NCI-H187 treated with DMSO at 0.1 percent for 48 hours (cell line): ENCODE results near the gene ITK.
A peak's percentile ranks its signal among the peaks of the same experiment; 100 is the strongest.

ENCODE experiments used
- DNase-seq: peaks from one replicate; lab custom pipeline; 2025; lab: John Stamatoyannopoulos, UW

ITK gene

GRCh38 chr5:157180374-157181264, at the start of gene ITK:
Gene ITK (plus strand): TSS chr5:157180840. CDS start chr5:157180978, 138 bp downstream.
- DNase-seq: no peak

- DNase-seq: no peak
These were observed 49.7 kb upstream of the ITK start for GRCh38 chr5:157130925-157131324.

DNA sequence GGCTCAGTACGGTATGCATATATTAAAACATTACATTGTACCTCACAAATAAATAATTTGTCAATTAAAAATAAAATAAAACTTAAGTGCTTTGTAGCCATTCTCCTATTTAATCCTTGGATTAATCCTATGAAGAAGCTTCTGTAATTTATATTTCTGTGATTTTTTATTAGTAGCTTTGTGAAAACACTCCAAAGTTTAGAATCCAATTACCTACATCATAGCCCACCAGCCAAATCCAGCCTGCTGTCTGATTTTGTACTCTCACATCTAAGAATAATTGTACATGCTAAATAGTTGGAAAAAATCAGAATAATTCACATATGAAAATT, 48.4 kb upstream of the ITK start:
- DNase-seq: no peak

DNA sequence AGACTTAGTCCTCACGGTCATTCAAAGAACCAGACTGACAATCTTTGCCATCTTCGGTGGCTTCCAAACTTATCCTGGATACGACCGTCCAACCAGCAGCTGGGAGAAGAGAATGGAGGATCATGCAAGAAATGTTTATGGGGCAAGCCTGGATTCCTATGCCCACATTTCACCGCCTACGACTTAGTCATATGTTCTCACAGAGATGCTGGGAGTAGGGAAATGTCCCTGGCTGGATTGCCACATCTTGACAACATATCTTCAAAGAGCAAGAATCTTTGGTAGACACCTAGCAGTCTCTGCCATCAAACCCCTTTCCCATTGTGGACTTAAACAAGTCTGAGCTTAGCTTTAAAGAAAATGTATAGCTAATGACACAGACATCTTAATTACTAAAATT, 42.9 kb upstream of the ITK start:
- no peak for DNase-seq

DNA sequence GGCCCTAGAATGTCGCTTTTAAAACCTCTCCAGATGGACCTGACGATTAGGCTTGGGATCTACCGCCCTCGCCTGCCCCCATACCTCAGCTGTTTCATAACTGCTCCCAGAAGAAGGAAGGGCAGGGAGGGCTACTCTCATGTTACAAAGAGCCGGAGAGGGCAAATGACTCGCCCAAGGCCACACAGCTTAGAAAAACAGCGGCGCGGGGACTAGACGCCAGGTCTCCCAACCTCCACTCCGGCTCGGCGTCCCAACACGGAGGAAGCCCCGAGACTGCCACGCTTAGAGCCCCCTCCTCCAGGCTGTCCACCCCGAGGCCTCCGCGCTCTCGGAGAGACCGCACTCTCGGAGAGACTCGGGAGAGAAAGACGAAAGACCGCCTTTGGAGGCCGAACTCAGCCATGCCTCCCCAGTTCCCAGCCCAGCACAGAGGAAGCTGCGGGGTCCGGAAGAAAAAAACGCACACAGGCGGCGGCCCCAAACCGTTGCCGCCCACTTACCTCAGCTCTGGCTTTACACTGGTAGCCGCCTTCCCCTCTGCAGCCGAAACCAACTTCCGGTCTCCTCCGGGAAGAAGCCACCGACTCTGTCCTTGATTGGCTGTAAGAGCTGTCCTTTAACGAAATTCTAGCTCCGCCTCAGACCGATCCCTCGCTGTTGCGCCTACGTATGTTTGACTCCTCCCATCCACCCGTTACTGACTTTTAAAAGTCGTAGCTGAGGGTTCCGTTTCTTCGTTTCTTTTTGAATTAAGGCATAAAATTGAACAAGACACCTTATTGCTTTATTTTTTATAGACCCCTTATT, 38.1 kb upstream of the ITK start, which contains the start of gene MED7:
TSS of gene MED7 (minus strand) at position 549 of the 810 bp plus-strand sequence. CDS start 3,434 bp downstream, outside the sequence.
- DNase-seq: peak; percentile 93

DNA sequence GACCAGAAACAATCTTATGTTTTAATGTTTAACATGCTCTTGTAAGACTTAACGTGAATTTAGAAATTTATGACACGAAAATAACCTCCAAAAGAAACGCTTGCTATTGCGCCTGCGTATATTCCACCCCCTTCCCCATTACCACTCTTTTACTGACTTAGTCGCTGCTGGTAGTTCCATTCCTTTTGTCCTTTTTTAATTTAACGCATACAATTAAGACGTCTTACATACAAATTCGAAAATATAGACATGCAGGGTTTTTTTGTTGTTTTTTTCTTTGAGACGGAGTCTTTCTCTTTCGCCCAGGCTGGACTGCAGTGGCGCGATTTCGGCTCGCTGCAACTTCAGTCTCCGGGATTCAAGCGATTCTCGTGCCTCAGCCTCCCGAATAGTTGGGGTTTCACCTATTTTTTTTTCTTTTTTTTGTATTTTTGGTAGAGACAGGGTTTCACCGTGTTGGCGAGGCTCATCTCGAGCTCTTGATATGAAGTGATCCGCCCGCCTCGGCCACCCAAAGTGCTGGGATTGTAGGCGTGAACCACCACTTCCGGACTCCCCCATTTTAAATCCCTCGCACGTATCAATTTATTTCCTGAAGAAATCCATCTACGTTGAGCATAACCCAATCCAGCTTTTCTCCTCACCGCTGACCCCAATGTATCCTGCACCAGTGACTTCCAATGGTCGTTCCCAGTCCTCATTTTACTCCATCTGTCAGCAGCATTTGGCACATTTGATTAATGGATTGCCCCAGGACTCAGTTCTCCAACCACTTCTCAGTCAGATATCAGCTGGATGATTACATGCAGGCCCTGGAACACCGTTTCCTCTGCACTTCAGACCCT, 37.3 kb upstream of the ITK start:
- DNase-seq: no peak

DNA sequence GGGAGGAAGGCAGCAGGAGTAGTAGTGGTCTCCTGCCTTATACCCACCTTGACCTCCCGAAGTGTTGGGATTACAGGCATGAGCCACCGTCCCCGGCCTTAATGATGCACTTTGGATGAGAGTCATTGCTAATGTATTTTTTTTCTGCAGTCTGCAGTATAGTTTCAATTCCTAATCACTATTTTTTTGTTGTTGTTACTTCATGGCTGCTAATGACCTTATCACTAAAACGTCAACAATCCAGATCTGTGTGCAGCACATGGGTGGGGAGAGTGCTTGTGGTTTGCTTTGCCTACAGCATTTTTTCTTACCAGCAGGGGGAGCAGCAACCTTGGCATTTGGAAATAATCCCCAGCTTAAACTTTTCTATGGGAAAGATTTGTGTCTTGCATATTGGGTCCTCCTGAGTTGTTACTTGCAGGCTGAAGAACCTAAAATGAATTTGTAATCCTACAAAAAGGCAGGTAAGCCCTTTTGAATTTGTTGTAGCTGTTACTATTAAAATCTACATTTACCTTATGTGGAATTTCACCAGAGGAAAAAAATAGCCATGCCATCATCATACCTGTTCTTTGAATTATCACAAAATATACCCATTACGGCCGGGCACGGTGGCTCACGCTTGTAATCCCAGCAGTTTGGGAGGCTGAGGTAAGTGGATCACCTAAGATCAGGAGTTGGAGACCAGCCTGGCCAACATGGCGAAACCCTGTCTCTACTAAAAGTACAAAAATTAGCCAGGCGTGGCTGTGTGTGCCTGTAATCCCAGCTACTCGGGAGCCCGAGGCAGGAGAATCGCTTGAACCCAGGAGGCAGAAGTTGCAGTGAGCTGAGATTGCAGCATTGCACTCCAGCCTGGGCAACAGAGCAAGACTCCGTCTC, 31.7 kb upstream of the ITK start:
- DNase-seq: no peak

DNA sequence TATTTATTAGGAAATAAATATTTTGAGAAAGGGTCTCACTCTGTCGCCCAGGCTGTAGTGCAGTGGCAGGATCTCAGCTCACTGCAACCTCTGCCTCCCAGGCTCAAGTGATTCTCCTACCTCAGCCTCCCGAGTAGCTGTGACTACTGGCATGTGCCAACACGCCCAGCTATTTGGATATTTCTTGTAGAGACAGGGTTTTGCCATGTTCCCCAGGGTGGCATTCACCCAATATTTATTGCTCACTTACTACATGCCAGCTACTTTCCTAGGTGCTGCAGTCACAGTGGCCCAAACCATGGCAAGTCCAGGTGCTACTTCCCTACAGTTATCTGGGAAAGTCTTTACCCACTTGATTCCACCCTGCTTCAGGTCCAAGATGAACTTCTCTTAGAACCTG, 29.6 kb upstream of the ITK start:
- DNase-seq: no peak

DNA sequence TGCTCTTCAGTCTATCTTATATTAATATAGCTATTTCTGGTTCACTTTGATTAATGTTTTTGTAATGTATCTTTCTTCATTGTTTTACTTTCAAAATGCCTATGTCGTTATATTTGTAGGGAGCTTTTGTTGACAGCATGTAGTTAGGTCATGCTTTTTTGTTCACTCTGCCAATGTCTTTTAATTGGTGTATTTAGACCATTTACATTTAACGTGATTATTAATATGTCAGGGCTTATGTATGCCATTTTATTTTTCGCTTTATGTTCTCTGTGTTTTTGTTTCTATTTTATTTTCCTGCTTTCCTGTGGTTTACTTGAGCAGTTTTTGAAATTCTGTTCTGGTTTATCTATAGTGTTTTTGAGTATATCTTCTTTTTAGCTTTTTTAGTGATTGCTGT, 25.3 kb upstream of the ITK start:
- DNase-seq: no peak

DNA sequence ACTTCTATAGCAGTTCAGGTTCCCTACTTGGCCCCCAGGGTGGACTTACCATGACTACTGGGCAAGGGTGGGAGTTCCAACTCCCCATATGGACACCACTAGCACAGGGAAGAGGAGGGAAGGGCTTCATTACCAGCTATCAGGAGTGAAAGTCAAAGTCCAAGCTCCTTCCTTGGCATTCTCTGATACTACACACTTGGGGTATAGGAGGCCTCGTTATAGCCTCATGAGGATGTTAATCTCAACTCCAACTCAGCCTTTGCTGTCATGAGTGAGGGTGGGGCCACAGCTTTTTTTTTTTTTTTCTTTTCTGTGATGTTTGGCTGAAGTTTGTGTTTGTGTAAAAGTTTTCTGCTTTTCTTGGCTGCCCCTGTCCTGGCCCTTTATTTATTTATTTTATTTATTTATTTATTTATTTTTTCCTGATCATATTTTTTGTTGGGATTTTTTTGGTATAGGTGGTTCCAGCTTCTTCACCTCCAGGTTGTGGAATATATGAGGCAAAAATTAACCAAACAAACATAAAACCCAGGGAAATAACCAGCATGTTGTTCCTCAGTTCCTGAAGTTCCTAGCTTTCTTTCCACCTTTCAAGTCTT, 23.2 kb upstream of the ITK start:
- DNase-seq: no peak

DNA sequence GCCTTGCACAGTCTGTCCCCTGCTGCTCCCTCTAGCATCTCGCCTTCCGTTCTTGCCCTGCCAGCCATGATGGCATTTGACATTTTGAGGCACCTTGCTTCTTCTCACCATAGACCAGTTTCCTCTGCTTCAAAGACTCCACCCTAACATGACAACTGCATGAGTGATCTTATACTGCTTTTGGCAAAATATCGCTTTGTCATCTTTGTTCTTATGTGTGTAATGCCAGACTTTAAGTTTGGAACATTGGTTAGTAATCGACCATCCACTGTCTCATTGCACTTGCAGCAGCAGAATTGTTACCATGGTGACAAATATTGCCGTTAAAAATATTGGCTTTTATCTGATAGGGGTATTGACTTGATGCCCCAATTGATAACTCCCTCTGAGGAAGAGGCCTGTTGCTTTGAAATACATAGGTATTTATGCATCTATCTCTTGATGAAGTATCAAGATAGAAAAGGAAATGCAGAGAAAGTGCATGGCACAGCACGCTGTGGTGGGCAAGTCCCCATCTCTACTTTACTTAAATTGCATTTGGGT, 21.4 kb upstream of the ITK start:
- no peak for DNase-seq

- no peak for DNase-seq
These were observed 20.6 kb upstream of the ITK start for GRCh38 chr5:157160001-157160400.

DNA sequence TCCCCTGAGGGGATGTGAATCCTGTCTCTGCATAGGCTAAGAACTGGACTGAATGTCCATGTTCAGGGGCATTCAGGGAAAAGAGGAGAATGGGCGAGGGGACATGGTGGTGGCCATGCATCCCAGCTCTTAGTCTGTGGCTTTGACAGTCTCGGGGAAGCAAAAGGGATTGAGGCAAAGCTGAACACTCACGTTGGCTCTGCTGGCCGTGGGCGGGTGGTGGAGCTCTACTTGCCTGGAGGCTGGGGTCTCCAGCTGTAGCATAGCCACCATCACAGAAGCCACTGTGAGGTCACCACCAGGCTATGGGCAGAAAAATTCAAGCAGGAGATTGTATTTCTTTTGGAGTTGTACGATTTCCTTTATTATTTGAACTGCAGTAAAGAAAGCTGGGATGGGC, 18.6 kb upstream of the ITK start:
- no peak for DNase-seq

DNA sequence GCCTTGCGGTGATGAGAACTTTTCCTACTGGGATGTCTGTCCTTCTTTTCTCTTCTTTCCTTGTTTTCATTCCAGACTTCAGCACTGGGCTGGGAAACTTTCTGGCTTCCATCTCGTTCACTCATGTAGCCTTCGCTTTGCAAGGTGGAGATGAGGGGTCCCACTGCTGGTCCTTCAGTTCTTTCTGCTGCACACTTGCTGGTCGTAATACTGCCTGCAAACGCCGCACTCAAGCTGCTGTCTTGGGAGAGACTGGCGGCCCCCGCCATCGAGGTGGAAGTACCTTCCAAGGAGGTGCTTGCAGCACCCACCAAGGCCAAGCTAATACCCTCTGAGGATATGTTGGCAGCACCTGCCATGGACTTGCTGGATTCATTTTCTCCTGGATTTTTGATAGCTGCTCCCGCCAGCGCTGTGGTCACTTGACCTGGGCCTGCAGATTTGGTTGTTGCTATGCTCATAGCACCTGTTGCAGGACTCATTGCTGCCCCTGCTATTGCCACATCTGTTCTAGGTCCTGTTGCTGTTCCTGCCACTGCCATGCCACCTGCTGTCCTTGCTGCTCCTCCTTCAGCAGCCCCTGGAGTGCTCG, 17.6 kb upstream of the ITK start:
- DNase-seq: no peak

DNA sequence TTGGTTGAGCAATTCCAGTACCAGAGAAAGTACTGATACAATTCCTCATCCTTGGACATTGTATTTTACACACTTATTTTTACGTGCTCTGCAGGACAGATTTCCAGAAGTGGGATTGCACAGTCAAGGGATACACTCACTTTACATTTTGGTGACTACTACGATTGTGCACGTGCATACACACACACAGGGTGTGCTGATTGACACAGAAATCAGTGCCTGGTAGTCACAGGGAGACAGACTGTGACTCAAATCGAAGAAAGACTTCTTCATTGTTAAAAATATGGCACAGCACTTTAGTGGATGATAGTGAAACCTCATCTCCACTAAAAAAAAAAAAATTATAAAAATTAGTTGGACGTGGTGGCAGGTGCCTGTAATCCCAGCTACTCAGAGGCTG, 16.1 kb upstream of the ITK start:
- no peak for DNase-seq

DNA sequence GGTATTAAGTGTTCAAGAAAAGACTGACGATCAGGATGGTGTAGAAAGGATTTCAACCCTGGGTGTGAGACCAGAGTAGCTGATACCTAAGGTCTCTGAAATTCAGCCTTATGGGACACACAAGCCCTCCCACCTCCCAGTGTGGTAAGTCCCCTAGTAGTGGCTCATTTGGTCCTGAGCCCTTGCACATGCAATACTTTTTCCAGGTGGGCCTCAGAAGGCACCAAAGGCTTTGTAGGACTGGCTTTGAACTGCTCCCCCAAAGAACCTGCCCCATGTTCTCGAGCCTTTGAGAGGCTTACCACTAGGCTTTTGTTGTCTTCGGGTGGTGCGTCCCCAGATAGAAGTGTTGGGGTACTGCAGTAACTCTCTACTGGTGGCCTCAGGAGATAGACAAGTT, 15.4 kb upstream of the ITK start:
- no peak for DNase-seq

DNA sequence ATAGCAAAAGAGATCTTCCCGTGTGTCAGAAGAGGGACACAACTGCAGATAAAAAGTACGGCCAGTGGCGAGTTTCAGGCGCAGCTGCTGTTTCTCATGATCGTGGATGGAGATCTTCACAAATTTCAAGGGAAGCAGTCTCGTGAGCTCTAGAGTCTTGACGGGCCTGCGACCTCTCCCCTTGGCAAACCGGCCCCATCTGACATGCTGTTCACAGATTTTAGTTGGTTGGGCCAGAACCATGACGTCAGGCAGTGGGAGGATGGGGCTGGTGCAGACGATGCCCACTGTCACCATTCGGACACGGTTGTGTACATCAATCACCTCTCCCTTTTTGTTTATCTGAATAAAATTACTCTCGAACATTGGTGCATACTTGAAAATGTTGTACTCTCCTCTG, 15.0 kb upstream of the ITK start:
- no peak for DNase-seq

DNA sequence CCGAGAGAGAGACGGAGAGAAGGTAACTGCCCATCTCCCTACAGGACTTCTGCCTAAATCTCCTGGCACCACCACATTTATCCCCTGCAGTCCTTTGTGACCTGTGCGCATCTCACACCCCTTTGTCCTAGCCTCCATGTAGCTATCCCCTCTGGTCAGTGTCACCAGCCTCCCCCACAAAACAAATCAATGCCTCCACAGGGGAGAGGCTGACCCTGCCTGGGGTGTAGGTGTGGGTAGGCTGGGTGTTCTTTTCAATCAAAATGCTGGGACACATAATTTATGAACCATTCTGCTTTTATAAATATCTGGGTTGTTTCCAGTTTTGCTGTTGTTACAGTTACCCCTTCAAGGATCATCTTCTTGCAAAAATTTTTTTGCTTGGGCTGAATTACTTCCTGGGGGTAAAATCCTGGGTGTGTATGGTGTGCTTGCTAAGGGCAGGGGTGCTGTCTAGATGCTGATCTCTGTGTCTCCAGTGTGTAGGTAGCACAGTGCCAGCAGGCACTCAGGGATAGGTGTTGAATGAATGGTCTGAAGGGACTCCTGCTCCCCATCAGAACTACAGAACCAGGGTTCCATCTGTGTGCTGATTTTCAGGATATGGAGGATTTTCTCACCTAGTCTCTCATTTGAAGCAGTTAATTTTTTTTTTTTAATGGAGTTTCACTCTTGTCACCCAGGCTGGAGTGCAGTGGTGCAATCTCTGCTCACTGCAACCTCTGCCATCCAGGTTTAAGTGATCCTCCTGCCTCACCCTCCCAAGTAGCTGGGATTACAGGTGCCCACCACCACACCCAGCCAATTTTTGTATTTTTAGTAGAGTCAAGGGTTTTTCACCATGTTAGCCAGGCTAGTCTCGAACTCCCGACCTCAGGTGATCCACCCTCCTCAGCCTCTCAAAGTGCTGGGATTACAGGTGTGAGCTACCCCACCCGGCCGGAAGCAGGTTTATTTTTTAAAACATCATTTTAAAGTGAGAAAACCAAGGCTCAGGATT, 14.1 kb upstream of the ITK start, which contains the start of gene GARIN3:
TSS of gene GARIN3 (minus strand) at position 51 of the 1,000 bp plus-strand sequence. CDS start 96 bp downstream, outside the sequence.
- no peak for DNase-seq

DNA sequence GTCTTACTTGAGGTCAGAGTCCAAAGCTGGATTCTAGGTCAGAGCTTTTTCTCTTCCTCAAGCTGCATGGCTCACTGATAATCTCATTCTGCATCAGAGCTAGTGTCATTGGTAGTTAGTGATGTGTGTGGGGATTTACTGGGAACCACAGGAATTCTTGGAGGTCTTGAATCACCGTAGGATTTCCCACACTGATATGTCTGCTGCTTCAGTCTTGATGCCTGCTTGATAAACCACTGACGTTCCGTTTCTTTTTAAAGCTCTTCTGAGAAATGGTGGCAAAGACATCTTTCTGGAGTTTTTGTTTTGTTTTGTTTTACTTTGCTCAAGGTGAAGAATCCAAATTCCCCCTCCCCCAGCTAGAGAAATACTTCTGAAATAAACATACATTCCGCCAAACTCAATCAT, 13.4 kb upstream of the ITK start:
- no peak for DNase-seq
